ENCODE data around the gene SAMD4A.

SAMD4A gene

DNA sequence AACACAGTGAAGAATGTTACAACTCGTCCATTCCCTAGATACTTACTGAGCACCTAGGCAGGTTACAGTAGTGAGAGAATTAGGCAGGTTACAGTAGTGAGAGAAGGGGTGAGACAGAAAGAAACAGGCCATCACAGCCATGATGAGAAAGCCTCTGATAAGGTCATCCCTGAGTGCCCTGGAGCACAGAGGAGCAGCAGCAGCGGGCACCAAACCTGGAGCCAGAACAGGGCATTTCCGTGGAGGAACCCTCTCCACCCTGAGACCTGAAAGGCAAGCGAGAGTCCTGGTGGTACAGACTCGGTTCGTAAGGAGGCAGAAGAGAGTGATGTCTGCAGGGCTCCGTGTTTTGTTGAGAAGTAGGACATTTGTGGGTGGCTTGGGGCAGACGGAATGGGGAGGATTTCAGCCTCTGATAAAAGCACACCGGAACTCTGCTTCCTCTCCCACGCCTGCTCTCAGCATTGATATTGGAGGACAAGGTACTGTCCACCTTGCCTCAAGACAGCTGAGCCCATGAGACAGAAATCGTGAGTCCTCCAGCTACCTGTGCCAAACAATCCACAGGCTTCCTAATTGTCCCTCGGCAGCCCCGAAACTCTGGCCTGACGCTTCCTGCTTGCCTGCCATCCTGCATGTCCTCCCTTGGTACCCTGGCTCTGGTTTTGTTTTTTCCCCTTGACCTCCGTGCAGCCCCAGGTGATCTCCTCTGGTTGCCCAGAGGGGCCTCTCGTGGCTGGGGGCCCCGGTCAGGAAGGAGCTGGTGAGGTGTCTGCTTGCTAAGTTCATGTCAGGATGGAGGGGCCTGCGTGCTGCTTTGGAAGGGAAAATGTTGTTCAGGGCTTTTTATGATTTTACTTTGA, 199.6 kb downstream of the SAMD4A start:
- DNase-seq (ENCODE audit: low read depth): no peak

DNA sequence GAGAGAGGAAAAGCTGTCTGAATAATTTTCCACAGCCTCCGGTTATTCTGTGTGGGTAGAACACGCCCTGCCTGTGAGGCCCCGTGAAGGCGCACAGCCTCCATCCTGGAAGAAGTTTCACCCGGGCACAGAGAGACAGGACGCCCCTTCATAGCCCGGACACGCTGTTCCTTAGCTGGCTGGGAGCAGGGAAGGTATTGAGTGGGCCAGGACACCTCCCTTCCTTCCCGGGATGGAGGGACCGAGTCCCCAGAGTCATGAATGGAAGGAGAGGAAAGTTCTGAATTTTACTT, 200.2 kb downstream of the SAMD4A start:
- no peak for DNase-seq (ENCODE audit: low read depth)

DNA sequence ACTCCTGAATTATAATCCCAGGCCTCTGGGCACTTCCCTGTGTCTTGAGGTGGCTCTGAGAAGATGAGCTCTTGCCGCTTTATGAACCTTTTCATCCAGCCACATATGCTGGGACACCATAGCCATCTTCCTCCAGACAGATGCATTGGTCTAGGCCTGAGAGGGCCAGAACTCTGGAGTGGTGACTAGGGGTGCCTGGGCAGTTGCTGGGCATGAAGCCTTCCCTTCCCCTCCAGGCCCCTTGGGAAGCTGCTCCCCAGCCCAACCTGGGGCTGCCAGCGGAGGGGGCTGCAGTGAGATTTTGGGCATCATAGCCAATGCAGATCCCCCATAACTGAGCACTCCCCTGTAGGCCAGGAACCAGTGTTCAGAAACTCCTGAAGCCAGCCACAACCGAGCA, 200.5 kb downstream of the SAMD4A start:
- no peak for DNase-seq (ENCODE audit: low read depth)

DNA sequence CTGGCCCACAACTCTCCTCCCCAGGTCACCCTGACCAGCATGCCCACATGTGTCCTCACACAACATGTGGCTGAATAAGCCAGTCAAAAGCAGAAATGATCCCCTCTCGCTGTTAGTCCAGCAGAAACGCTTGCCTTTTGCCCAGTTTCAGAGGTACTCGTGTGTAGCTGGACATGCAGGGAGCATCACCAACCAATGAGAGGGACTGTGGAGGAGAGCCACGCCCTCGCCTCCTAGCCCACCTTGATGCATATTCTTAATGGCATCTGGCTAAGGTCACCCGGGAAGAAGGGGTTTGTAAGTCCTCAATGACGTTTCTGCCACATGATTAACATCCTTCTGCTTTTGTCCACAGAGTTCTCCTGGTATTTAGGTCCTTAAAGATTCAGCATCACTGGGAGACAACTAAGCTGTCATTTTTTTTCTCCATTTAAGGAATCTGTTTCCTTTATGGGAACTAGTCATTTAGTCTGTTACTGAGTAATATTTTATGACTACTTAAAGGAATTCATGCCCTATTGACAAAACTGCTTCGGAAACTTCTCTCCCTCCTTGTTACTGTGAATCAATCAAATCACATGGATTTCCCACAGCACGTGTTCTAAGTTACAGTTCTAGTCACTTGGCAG, 201.7 kb downstream of the SAMD4A start:
- no peak for DNase-seq (ENCODE audit: low read depth)

DNA sequence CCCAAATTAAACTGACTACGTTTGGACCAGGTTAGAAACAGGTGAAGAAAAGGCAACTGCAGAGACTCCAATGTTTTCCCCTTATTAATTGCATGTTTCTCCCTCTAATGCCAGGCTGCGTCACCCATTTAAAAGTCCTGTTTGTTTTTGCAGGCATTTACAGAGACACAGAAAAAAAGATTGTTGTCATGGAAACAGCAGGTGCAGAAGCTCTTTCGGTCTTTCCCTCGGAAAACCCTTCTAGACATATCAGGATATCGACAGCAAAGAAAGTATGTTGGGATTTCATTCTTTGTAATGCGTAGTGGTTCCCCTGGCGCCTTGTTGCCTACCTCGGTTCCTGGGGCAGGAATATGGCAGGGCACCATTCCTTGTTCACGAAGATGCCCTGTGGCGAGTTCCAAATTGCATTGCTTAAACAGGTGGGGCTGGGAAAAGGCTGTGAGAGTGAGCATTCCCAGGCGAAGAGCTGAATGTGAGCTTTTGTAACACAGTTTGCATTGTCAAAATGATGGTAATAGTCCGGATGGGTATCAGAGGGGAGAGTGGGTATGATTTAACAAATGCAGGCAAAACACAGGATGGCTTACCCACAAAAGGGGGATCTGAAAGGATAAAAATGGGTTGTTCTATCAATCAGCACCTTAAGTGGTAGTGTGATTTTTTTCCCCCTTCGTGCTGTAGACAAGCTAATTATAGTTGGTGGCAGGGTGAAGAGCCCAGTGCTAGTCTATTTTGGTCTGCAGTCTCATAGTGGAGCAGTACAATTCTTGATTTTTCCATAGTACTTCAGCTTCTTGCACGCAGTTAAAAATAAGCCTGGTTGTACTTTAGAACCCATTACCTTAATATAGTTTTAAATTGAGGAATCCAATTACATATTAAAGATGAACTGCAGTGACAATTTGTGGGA, 203.3 kb downstream of the SAMD4A start:
- DNase-seq (ENCODE audit: low read depth): no peak

DNA sequence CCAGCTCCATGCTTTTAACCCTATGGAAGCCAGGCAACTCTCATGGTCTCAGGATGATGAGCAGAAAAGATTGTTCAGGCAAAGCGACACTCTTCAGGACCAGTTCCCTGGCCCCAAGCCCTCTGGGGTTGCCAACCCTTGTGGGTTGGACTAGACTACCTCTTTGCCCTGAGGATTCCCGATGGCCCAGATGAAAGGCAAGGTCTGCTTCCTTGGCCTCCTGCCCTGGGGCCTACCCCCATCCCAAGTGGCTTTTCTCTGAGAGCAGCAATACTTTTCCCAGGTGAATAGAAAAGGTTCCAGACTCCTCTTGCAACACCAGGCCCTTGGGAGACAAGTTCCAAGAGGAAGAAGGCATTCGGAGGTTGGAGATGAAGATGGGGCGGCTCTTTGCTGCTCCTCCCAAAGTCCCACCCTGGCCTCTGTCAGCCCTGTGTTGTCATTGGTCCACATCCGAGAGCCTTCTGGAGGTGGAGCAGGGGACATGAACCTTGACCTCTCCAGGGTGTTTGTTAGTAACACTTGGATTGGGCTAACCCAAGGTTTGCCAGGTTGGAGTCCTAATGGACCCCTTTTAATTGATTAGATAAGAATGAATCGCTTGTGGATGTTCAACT, 204.6 kb downstream of the SAMD4A start:
- DNase-seq (ENCODE audit: low read depth): no peak

DNA sequence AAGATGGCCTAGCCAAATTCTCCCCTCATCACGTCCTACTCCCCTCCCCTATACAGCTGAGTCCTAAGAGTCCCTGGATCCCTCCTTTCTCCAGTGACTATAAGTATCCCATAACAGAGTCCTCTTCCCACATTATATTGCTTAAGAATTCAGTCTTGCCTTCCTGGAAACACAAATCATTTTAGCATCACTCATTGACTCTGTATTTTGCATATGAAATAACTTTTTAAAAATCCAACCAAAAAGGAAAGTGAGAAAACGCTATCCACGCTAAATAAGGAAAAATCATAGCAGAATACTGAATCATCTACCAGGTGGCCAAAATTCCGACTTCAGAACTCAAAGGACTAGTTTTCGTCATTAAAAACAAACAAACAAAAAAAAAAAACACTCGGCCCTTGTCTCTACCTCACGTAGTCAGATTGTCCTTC, 205.5 kb downstream of the SAMD4A start:
- no peak for DNase-seq (ENCODE audit: low read depth)

DNA sequence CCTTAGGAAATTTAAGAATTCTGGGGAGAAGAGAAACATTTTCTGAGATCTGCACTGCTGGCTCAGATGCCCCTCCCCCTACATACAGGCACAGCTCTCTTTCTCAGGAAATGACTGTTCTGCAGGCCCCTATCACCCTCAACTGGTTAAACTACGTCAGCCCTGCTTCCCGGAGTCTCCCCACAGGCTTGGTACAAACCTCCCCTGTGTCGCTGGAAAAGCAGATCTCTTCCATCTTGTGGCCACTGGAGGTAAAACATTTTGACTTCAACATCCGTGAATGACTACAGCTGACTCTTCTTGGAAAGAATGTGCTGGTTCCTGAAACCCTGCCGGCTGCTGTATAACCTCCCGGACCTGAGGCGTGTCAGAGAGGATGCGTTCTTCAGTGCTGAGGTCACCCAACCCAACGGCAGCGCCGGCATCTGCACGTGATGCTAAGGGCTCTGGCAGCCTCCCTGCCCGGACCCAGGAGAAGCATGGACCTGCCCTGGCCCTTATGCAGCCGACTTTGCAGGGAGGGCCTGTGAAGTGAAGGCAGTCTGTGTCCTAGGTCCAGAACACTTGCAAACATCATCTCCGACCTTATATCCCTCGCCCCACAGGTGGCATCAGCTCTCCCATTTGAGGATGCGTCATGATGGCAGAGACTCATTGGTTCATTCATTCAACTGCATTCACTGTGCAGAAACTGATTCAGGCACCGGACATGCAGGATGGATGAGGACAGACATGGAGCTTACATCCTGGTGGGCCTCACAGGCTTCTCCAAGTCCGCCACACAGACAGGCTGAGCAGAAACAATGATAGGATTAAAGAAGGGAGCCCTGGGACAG, 206.5 kb downstream of the SAMD4A start:
- DNase-seq (ENCODE audit: low read depth): peak; percentile 44

DNA sequence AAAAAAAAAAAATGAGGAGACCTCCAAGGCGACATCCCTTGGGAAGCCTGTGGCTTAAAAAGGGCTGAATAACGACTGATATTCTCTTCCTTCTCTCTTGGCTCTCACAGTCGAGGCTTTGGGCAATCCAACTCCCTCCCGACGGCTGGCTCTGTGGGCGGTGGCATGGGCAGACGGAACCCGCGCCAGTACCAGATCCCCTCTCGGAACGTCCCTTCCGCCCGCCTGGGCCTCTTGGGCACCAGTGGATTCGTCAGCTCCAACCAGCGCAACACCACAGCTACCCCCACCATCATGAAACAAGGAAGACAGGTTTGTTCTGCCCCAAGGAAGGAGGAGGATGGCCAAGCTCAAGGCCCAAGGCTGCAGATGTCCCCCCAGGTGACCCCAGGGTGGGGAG, 207.9 kb downstream of the SAMD4A start:
- no peak for DNase-seq (ENCODE audit: low read depth)

DNA sequence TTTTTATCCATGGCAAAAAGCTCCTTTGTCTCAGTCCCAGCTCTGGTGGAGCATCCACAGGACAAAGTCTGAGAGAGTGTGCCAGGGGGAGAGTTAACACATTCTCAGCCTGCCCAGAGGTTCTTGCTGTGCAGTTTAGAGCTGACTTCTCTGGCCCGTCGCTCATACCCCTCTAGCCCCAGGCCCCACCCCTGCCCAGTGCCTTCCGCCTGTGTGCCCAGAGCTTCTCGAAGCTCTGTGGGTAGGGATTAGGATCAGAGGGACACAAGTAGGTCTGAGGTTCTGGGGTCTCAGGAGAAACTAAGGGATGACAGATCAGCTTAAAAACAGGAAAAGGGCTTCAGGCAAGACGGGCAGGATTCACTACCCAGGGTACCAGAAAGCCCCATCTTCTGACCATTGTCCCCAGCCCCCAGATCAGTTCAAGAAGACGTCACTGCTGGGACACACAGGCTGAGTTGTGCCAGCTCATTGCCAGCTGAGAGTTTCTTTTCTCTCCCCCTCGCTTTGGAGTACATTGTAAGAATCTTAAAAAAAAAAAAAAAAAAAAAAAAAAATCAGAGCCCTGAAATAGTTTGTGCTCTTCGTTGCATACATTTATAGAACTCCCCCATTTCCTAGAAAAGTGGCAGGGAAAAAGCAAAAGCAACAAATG, 208.7 kb downstream of the SAMD4A start:
- no peak for DNase-seq (ENCODE audit: low read depth)

DNA sequence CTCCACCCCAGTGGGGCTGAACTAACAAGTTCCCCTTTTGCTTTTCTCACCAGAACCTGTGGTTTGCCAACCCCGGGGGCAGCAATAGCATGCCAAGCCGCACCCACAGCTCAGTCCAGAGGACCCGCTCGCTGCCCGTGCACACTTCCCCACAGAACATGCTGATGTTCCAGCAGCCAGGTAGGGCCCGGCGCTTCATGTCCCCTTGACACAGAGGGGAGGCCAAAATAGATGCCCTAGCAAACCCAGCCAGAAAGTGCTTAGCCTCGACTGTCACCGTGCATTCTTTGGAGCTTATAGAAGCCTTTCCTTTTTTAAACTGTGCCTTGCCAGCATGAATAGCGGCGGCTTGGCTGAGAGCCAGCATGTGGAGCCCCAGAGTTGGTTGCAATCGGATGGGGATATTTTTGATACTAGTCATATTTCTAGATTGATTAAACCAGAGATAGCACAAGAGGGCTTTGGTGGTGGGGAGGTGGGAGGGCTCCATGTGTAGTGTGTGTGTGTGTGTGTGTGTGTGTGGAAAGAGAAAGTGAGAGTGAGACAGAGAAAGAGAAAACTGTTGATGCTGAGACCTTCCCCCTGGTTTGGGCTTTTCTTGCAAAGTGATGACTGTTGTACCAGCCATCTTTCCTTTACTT, 209.6 kb downstream of the SAMD4A start:
- DNase-seq (ENCODE audit: low read depth): no peak

DNA sequence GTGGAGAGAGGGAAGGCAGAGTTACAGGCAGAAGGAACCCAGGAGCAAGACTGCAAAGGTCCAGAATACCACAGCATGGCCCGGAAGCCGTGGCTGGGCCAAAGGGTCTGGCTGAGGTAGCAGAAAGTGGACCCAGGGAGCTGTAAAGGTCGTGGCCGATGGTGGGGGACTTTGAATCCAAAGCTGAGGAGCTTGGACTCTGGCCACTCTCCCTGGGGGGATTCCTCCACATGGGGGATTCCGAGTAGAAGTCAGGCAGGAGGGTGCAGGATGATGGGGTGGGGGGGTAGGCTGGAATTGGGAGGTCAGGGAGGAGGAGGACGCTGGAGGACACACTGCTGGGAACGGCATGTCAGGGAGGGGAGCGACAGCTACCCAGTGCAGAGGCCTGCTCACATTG, 210.5 kb downstream of the SAMD4A start:
- no peak for DNase-seq (ENCODE audit: low read depth)

DNA sequence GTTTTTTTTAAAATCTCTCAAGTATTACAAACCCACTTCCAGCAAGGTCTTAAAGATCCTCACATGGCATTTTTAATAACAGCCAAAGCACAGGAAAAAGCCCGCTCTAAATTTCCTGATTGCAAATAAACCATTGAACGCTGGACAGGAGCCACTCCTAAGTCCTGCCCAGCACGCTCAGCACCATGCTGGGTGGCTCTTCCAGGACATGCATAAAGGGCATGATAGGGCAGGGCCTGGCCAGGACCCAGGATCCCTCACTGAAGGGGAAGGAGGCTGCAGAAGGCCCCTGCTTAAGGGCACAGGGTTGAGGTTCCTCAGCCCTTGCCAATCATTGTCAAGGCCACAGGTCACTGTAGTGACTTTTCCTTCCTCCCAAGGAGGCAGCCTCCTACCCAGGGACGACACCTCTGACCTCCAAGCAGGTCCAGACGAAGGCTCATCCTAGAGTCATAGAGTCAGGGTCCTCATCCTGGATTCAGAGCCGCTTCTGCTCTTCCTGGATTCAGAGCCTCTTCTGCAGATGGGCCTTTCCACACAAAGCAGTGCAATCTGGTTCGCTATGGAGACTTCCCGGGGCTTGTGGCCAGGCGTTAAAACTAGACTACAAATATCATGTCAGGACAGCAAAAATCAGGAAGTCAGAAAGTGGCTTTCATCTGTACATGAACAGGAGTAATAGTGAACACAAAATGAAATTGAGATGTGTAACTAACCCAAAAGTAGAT, 211.9 kb downstream of the SAMD4A start:
- no peak for DNase-seq (ENCODE audit: low read depth)

DNA sequence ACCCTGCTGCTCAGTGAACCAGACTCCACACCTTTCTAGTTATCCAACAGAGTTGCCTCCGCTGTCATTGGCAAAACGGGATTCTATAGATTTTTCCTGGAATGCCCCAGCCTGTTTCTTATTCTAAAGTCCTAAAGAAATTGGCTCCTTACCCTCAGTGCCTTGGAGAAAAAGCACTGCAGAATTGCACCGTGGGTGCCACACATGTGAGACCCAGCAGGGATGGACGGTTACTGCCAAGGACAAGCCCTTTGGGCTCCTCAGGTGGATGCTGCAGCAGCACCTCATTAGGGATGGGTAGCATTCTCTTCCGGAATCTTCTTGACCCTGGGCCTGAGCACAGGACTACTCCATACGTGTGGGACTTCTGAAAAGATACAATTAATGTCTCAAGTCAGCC, 214.2 kb downstream of the SAMD4A start:
- no peak for DNase-seq (ENCODE audit: low read depth)

DNA sequence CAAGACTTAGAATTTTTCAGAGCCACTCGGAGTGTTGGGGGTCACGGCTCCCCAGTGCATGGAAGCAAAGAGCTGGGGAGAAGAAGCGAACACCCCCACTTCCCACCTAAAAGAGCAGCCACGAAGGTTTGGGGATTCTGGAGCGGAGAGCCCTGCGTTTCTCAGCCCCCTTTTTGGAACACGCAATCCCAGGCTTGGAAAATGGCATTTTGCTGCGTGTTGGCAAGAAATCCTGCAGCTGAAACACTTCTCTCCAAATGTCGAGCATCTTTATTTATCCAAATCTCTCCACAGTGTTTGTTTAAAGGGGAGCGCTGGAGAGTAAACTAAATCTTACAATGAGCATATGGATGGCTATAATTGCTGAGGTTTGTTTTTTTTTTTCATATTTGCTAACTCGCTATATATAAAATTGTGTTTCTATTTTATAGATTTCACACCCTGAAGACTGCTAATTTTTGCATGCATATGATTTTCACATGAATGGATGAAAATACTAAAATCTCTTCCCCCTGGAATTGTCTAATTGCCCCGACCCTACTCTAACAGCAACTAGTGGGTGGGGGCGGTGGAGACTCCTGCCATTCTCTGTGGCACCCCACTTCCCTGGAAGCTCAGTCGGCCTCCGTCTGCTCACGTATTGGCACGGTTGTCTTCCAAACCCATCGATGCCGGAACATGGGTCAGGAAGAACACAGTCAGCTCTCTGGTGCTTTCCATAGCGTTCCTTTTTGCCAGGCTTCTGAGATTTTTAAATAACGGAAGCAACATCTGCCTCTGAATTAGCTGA, 215.2 kb downstream of the SAMD4A start:
- DNase-seq (ENCODE audit: low read depth): no peak

DNA sequence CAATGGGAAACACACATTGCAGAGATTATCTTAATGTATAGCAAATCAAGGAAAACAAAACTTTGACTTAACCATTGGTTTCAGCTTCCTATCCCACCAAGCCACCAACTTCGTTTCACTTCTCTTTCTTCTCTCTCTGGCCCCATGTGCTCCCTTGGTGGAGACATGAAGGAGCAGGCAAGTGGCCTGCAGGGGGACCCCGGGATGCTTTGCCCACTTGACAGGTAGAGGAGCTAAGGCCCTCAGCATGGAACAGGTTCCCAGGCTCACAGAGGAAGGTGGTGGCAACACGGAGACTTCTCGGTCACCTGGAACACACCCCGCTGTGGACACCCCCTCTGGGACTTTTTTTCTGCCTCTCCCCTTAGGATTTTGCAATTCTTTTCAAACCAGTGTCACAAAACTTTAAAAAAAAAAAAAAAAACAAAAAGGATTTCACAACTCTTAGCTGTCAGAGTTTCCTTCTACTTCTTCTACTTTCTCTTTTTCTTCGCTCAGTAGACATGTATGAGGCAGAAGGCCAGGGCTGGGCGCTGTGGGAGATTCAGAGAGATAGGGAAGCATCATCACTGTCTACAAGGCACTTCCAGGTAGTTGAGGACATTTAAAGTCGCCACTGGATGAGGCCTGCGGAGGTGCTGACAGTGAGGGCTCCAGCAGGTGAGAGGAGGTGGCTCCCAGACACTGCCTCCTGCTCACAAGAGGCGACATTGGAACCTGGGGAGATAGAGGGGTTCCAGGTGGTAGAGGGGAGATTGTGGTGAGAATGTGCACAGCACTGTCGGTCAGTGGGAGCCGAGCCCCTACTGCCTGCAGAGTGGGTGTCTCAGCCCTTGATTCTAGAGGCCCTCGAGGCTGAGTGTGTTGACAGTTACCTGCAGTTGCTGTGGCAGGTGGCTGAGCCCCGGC, 216.1 kb downstream of the SAMD4A start:
- no peak for DNase-seq (ENCODE audit: low read depth)

DNA sequence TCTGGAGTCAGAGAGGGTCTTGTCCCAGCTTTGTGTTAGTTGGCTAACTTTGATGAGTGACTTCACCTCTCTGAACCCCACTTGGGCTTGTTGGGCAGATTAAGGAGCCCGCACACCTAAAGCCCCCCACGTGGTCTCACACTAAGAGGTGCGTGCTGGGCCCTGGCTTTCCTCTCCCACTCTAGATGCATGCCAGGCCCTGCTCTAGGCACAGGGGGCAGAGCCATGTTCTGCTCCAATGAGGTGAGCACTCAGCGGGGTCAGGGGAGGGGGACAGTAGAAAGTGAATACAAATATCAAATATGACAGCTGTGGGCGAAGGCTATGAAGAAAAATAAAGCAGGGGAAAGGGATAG, 216.7 kb downstream of the SAMD4A start:
- DNase-seq (ENCODE audit: low read depth): no peak

DNA sequence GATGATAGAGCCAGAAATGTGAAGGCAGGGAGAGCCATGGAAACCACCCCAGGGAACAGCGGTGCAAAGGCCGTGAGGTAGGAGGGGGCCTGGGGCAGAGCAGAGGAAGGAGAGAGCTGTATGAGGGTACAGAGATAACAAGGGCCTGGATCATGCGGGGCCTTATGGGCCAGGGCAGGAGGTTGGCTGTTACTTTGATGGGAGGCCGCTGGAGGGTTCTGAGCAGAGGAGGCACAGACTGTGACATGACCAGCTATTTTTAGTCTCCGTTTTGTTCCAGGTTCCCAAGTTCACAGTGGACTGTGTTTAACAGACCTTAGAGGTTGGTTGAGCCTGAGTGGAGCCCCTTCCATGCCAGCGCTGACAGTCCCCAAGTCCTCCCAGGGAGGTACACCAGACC, 217.1 kb downstream of the SAMD4A start:
- no peak for DNase-seq (ENCODE audit: low read depth)
